KOPT-K1 (cell line): Measurements from ENCODE around the gene CCR2.
A peak's percentile ranks its signal among the peaks of the same experiment; 100 is the strongest.

Experiments
- H3K27ac ChIP-seq: fragments of 200-600 bp; sonication (generic); 2 replicates; pipeline ENCODE4 v1.5.1; 2016; ENCODE audit warnings: antibody characterized with exemption, mild to moderate bottlenecking, low read depth, low read length; ENCODE audit not compliant: poor library complexity, severe bottlenecking
- H3K36me3 ChIP-seq: fragments of 200-600 bp; sonication (generic); 2 replicates; pipeline ENCODE4 v1.5.1; 2017; ENCODE audit warnings: antibody characterized with exemption, mild to moderate bottlenecking, low read length, moderate library complexity; ENCODE audit not compliant: insufficient read depth
- H3K9me3 ChIP-seq: fragments of 200-600 bp; sonication (generic); 2 replicates; pipeline ENCODE4 v1.5.1; 2017; ENCODE audit warnings: antibody characterized with exemption, low read length, mild to moderate bottlenecking; ENCODE audit not compliant: insufficient read depth, poor library complexity, severe bottlenecking

CCR2 gene

DNA sequence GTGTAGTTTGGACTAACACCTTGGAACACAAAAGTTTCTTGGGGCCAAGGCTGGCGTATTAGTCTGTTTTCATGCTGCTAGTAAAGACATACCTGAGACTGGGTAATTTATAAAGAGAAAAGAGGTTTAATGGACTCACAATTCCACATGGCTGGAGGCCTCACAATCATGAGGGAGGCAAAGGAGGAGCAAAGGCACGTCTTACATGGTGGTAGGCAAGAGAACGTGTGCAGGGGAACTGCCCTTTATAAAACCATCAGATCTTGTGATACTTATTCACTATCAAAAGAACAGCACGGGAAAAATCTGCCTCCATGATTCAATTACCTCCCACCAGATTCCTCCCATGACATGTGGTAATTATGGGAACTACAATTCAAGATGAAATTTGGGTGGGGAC lies 9.4 kb upstream of the CCR2 start:
- Histone ChIP-seq H3K27ac (no peak overlapping the region), H3K9me3 (peaks cover 20% of the 10 kb centered on the region), H3K36me3 (no peaks in the 10 kb centered on the region)

DNA sequence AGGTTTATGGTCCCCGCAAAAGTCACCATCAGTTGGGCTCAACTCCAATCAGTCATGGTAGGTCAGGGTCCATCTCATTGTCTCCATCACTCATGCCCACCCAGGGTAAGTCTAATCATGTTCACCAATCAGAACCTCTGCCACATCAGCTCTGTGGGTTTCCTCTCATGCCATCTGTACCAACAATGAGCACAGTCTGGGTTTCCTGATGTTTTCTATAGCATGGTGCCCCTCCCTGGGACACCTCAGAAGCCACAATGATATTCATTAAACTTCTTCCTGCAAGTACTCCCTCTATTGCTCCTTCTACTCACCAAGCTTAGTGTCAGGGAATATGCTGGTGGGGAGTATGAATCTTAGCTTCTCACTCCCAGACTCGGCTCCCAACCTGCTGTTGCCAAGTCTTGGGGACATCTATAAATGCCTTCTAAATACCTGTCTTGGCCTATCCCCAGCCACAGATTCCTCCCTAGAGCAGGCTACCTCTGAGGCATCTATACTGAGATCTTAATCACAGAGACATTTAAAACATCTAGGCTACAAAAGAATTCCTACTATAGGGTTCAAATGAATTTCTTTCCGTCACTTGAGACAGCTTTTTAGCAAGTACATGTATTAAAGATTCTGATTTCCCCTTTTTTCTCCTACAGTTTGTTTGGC lies 5.0 kb upstream of the CCR2 start:
- Histone ChIP-seq H3K9me3 (peaks cover 12% of the 10 kb centered on the region), H3K36me3 (no peaks in the 10 kb centered on the region), H3K27ac (peak overlapping the region; percentile 76)

DNA sequence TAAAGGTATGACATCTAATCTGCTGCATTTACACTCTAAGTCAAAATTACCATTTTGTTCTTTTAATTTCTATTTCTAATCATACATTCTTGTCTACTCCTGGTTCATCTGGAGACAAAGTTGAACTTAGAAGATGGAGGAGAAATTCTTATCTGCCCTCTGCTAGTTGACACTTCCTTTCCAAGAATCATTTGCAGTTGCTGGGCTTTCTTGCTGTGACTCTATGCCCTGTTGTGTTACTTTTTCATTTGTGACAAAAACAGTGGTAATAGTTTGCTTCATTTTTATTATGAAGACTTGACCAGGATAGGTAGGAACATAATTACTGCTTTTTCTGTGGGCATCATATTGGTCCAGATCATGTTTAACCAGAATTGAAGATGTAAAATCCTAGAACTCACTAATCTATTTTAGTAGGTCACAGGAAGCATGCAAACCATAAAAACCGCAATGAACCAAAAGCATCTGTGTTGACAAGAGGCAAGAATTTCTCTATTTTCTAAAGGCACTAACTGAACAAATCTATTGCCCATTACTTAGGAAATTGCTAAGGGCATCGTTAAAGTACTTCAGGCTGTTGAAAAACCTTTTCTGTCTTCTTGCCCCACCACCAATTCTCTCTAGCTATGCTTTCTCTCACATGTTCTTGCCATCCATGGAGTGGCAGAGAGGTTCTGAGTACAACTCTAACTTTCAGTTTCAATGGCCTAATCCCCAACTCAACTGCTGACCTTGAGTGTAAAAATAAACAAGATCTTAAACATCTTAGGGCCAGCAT lies 4.2 kb upstream of the CCR2 start:
- peak overlapping the region; percentile 76 for H3K27ac ChIP-seq
- peaks cover 12% of the 10 kb centered on the region for H3K9me3 ChIP-seq

DNA sequence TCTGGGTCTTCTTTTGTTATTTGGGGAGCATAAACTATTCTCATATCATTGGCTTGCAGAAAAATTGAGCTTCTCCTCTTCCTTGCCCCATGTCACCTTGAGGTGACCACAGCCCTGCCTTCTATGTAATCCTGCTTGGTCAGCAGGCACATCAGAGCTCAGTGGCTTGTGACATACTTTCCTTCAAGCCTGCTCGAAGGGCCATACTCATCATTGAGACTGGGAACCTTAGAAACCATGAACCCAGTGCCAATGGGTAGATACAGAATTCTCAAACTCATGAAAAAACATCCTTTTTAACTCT lies 3.7 kb upstream of the CCR2 start:
- Histone ChIP-seq H3K27ac (peak overlapping the region; percentile 76), H3K9me3 (peaks cover 12% of the 10 kb centered on the region), H3K36me3 (no peaks in the 10 kb centered on the region)

More for the DNA sequence above, 4.2 kb upstream of the CCR2 start:
- H3K36me3 ChIP-seq, result no peaks in the 10 kb centered on the region

DNA sequence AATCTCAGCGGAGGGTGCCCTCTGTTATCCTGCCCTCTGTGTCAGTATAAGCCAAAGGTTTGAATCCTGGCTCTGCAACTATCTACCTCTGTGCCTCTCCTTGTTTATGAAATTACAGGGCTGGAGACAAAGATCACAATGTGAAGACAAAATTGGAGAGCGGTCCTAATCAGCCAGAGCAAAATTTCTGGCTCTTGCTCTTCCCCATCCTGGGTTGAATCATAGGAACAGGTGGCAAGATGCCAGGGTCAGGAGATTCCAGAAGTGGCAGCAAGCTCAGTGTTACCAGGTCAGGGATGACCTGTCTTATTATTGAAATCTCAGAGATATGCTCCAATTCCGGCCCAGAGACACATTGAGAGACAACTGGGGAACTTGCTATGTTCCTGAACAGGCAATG lies 2.3 kb upstream of the CCR2 start:
- Histone ChIP-seq H3K36me3 (no peaks in the 10 kb centered on the region), H3K9me3 (peaks cover 11% of the 10 kb centered on the region), H3K27ac (no peak overlapping the region)

DNA sequence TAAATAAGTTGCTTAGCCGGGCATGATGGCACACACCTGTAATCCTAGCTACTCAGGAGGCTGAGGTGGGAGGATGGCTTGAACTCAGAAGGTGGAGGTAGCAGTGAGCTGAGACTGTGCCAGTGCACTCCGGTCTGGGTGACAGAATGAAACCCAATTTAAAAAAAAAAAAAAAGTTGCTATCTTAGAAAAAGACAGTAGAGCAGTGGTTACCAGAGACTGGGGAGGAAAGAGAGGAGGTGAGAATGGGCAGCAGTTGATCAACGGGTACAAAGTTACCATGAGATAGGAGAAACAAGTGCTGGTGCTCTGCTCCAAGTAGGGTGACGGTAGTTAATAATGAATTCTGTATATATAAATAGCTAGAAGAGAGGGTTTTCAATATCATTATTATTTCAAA lies 821 bp upstream of the CCR2 start:
- H3K36me3 ChIP-seq, result no peaks in the 10 kb centered on the region
- H3K9me3 ChIP-seq, result no peaks in the 10 kb centered on the region
- H3K27ac ChIP-seq, result no peak overlapping the region

DNA sequence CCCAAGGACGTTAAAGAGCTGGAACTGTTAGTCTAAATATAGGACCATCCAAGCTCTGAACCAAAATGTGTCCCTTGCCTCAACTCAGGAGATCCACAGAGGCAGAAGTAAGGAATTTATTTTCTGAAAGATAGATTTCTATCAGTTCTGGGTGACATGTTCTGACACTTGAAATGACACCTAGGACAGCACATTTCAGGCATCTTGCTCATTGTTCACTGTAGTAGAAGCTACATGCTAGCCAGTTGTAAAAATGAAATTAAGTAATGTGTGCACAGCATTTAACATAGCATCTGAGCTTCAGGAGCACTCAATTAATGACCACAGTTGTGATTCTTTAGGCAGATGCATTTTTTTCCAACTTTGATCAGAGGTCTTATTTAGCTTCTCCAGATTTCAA lies 567 bp downstream of the CCR2 start:
- peak overlapping the region; percentile 18 for H3K27ac ChIP-seq

DNA sequence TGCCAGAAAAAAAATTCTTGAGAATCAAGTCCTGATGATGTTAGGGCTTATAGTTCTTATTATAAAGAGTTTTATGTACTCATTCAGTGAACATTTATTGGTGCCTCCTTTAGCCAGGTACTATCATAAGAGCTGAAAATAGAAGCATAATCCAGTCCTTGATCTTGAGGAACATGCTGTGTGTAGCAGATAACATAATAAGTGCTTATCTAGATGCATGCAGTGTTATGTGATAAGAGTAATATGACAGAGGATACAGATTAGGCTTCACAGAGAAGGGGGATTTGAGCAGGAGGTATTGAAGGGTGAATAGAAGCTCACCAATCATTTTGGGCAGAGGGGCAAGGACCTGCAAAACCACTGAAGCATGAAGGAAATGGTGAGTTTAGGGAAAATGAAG lies 1.1 kb downstream of the CCR2 start:
- Histone ChIP-seq H3K27ac (no peak overlapping the region), H3K36me3 (no peaks in the 10 kb centered on the region), H3K9me3 (no peaks in the 10 kb centered on the region)

More for the DNA sequence above, 567 bp downstream of the CCR2 start:
- H3K36me3 ChIP-seq, result no peaks in the 10 kb centered on the region
- no peaks in the 10 kb centered on the region for H3K9me3 ChIP-seq

DNA sequence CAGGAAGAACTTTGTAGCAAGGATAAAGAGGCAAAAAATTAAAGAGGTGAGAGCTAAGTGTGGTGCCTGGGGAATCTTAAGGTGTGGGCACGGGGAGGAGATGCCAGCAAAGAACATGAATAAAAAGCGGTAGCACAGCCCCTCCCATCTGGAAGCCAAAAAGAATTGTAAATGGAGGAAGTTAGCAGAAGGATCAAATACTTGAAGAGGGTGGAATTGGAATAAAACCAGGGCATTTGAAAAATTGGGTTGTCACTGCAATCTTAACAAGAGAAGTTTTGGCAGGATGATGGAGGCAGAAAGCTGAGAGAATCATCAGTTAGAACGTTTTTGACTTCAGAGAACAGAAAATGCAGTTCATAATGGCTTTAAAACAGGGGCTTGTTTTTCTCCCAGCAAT lies 2.4 kb downstream of the CCR2 start:
- Histone ChIP-seq H3K36me3 (no peaks in the 10 kb centered on the region), H3K9me3 (no peaks in the 10 kb centered on the region), H3K27ac (no peak overlapping the region)

DNA sequence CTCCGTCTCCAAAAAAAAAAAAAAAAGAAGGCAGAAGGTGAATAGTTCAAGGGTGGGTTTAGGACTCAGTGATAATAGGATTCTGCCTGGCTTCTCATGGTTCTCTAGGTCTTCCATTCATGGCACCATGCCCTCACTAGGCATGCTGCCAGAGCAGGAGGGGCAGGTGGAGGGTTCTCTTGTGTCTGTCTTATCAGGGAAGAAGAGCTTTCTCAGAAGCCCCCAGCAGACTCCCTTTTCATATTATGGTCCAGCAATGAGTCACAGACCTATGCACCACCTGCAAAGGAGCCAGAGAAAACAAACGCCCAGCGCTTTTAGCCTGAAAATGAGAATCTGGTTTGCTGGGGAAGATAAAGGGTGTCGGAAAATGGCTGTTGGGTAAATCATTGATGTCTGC lies 3.0 kb downstream of the CCR2 start:
- Histone ChIP-seq H3K36me3 (no peaks in the 10 kb centered on the region), H3K9me3 (no peaks in the 10 kb centered on the region), H3K27ac (no peak overlapping the region)

DNA sequence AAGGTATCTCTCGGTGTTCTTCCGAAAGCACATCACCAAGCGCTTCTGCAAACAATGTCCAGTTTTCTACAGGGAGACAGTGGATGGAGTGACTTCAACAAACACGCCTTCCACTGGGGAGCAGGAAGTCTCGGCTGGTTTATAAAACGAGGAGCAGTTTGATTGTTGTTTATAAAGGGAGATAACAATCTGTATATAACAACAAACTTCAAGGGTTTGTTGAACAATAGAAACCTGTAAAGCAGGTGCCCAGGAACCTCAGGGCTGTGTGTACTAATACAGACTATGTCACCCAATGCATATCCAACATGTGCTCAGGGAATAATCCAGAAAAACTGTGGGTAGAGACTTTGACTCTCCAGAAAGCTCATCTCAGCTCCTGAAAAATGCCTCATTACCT lies 4.6 kb downstream of the CCR2 start:
- Histone ChIP-seq H3K27ac (no peak overlapping the region), H3K9me3 (no peaks in the 10 kb centered on the region), H3K36me3 (no peaks in the 10 kb centered on the region)

DNA sequence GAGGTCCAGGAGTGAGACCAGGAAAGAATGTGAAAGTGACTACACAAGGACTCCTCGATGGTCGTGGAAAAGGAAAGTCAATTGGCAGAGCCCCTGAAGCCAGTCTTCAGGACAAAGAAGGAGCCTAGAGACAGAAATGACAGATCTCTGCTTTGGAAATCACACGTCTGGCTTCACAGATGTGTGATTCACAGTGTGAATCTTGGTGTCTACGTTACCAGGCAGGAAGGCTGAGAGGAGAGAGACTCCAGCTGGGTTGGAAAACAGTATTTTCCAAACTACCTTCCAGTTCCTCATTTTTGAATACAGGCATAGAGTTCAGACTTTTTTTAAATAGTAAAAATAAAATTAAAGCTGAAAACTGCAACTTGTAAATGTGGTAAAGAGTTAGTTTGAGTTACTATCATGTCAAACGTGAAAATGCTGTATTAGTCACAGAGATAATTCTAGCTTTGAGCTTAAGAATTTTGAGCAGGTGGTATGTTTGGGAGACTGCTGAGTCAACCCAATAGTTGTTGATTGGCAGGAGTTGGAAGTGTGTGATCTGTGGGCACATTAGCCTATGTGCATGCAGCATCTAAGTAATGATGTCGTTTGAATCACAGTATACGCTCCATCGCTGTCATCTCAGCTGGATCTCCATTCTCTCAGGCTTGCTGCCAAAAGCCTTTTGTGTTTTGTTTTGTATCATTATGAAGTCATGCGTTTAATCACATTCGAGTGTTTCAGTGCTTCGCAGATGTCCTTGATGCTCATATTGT lies 6.0 kb downstream of the CCR2 start:
- no peak overlapping the region for H3K27ac ChIP-seq
- no peaks in the 10 kb centered on the region for H3K36me3 ChIP-seq
- H3K9me3 ChIP-seq, result no peaks in the 10 kb centered on the region

DNA sequence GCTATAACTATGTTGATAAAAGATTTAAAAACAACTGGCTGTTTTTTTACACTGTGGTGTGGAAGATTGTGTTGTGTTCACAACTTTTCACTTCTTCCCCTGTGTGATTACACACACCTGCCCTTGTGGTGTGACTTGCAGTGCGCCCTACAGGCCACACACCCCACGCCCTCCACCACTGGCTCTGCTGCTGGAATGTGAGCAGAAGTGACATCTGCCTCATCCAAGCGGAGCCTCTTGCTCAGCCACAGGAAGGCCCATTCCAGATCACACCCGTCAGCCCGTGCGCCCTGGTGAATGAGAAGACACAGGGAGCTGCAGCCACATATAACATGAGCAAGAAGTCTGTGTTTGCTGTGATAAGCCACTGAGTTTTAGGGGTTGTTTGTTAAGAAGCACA lies 7.0 kb downstream of the CCR2 start:
- H3K9me3 ChIP-seq, result no peaks in the 10 kb centered on the region
- H3K27ac ChIP-seq, result no peak overlapping the region
- no peaks in the 10 kb centered on the region for H3K36me3 ChIP-seq

DNA sequence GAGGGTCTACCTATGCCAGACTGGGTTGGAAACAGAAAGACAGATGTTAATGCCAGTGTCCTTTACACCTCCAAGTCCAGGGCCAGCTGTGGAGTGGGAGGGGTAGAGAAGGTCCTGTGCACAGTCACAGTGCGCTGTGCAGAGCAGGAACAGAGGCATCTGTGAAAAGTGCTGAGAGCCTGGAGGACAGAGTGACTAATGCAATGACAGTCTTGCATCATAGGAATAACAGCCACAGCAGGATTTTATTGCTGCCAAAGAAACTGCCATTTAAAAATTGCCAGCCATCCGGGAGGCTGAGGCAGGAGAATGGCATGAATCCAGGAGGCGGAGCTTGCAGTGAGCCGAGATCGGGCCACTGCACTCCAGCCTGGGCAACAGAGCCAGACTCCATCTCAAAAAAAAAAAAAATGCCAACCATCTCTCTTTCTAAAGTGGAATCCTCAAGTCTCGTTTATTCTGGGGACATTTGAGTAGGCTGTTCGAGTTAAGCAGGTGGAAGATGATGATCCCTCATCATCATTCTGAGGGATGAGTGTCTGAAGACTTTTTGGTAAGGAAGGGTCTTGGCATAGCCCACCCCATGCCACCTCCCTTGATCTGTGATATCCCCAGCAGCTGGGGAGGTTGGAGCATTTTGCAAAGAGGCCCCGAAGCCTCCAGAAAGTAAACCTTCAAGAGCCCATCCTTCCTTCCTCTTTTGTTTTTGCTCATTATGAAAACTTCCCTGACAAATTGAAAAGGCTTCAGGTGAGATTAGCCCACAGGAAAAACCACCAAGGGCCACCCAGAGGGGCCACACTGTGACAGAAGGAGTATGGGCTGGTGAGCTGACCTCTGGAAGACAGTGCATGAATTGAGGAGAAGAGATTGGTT lies 7.7 kb downstream of the CCR2 start:
- Histone ChIP-seq H3K36me3 (no peaks in the 10 kb centered on the region), H3K27ac (no peak overlapping the region), H3K9me3 (no peaks in the 10 kb centered on the region)

DNA sequence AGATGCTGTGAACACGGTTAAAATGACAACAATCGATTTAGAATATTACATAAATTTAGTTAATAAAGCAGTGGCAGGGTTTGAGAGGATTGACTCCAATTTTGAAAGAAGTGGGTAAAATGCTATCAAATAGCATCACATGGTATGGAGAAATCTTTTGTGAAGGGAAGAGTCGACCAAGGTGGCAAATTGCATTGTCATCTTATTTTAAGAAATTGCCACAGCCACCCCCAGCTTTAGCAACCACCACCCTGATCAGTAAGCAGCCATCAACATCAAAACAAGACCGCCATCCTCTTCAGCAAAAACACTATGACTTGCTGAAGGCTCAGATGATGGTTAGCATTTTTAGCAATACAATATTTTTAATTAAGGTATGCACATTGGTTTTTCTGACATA lies 11.1 kb downstream of the CCR2 start:
- H3K27ac ChIP-seq, result no peak overlapping the region
- no peaks in the 10 kb centered on the region for H3K36me3 ChIP-seq
- no peaks in the 10 kb centered on the region for H3K9me3 ChIP-seq
